Nephron progenitor cell (in vitro differentiated cells): Measurements from ENCODE around the gene STARD8.

Experiments used
- DNase-seq: peaks from one replicate; pipeline ENCODE4 v3.0.0; 2021
- H3K27ac Mint-ChIP-seq: 2 replicates; pipeline ENCODE4 v1.8.0; 2021; ENCODE audit warnings: mild to moderate bottlenecking, moderate library complexity, mixed read lengths
- H3K27me3 Mint-ChIP-seq: 2 replicates; pipeline ENCODE4 v1.8.0; 2021; ENCODE audit warnings: mild to moderate bottlenecking, low read depth, mixed read lengths; ENCODE audit not compliant: poor library complexity
- H3K36me3 Mint-ChIP-seq: 2 replicates; pipeline ENCODE4 v1.8.0; 2021; ENCODE audit warnings: low read depth, mixed read lengths
- H3K4me1 Mint-ChIP-seq: 2 replicates; pipeline ENCODE4 v1.8.0; 2021; ENCODE audit warnings: mixed read lengths
- H3K4me3 Mint-ChIP-seq: 2 replicates; pipeline ENCODE4 v1.8.0; 2021; ENCODE audit warnings: mild to moderate bottlenecking, moderate library complexity, mixed read lengths
- H3K9me3 Mint-ChIP-seq: 2 replicates; pipeline ENCODE4 v1.8.0; 2021; ENCODE audit warnings: mild to moderate bottlenecking, moderate library complexity, mixed read lengths
- CTCF ChIP-seq: fragments of 200-600 bp; sonication (generic); IDR thresholded peaks from 2 replicates; pipeline ENCODE4 v1.5.0; 2021; ENCODE audit warnings: antibody characterized with exemption

STARD8 gene

GRCh38 chrX:68721991-68722860 is 74.8 kb downstream of the STARD8 start:
- H3K27ac Mint-ChIP-seq = no peak overlapping the region
- H3K27me3 Mint-ChIP-seq = no peaks in the 10 kb centered on the region
- H3K9me3 Mint-ChIP-seq = peaks cover 39% of the 10 kb centered on the region
- DNase-seq = no peak
- no peak for TF ChIP-seq CTCF
- H3K4me1 Mint-ChIP-seq = no peaks in the 10 kb centered on the region
- no peak overlapping the region for H3K4me3 Mint-ChIP-seq
- peaks cover 4% of the 10 kb centered on the region for H3K36me3 Mint-ChIP-seq

GRCh38 chrX:68723491-68724155 is 76.2 kb downstream of the STARD8 start:
- H3K4me3 Mint-ChIP-seq = no peak overlapping the region
- no peak overlapping the region for H3K27ac Mint-ChIP-seq
- TF ChIP-seq CTCF = no peak
- H3K36me3 Mint-ChIP-seq = peaks cover 4% of the 10 kb centered on the region
- H3K4me1 Mint-ChIP-seq = no peaks in the 10 kb centered on the region
- H3K27me3 Mint-ChIP-seq = no peaks in the 10 kb centered on the region
- DNase-seq = no peak
- peaks cover 44% of the 10 kb centered on the region for H3K9me3 Mint-ChIP-seq

GRCh38 chrX:68724531-68725020 is 77.1 kb downstream of the STARD8 start:
- H3K4me3 Mint-ChIP-seq = no peak overlapping the region
- no peaks in the 10 kb centered on the region for H3K27me3 Mint-ChIP-seq
- no peak for TF ChIP-seq CTCF
- H3K27ac Mint-ChIP-seq = peak overlapping the region; percentile 25
- no peaks in the 10 kb centered on the region for H3K4me1 Mint-ChIP-seq
- peaks cover 4% of the 10 kb centered on the region for H3K36me3 Mint-ChIP-seq
- no peak for DNase-seq
- peaks cover 44% of the 10 kb centered on the region for H3K9me3 Mint-ChIP-seq

GRCh38 chrX:68725756-68726365 is 78.4 kb downstream of the STARD8 start:
- Mint-ChIP-seq H3K4me1 (no peaks in the 10 kb centered on the region), H3K27me3 (peaks cover 2% of the 10 kb centered on the region), H3K4me3 (no peak overlapping the region), H3K27ac (no peak overlapping the region), H3K36me3 (no peaks in the 10 kb centered on the region), H3K9me3 (peaks cover 34% of the 10 kb centered on the region)
- DNase-seq = no peak
- TF ChIP-seq CTCF = no peak

GRCh38 chrX:68726366-68726765 is 78.9 kb downstream of the STARD8 start:
- Mint-ChIP-seq H3K36me3 (no peaks in the 10 kb centered on the region), H3K4me3 (no peak overlapping the region), H3K27me3 (peaks cover 2% of the 10 kb centered on the region), H3K9me3 (peaks cover 31% of the 10 kb centered on the region), H3K4me1 (no peaks in the 10 kb centered on the region), H3K27ac (no peak overlapping the region)
- DNase-seq = no peak
- TF ChIP-seq CTCF = no peak
